ENCODE results near the gene CTU1.

GRCh38 chr19:51055866-51056265 lies 52.3 kb downstream of the CTU1 start:
- TF ChIP-seq TAF1 (IDR thresholded peaks at IDR 0.05; ENCODE audit: low read depth, low read length) (no peak), POLR2A (IDR thresholded peaks at IDR 0.05; ENCODE audit: low read depth, low read length) (no peak)

Data from GM12891 (cell line).